Measurements from ENCODE around the gene PCED1A. TPM values are rescaled to one million over a fixed set of nuclear protein-coding genes. Genes with fewer than 3 reads are reported as not detected.
"Not testable (repeated sequence)": the region's sequence is repeated elsewhere in the genome, so short reads cannot be mapped to it uniquely, and the experiment has no call there.

The PCED1A gene
- total RNA-seq, 1 donor from 2014 or later, result 40.4 TPM

- intact Hi-C loops (cut with DNase I), result no loop called here
- no peak for ATAC-seq
Observed at GRCh38 chr20:2835331-2835796, 5.1 kb downstream of the PCED1A start.

GRCh38 chr20:2834401-2835110, 5.9 kb downstream of the PCED1A start:
- intact Hi-C loops (cut with DNase I), result no loop called here
- ATAC-seq (no peak), DNase-seq (ENCODE audit: low spot score) (no peak)

More at GRCh38 chr20:2835331-2835796, 5.1 kb downstream of the PCED1A start:
- DNase-seq (ENCODE audit: low spot score), result no peak

- ATAC-seq, result no peak
- no peak for DNase-seq (ENCODE audit: low spot score)
- intact Hi-C loops (cut with DNase I), result no loop called here
Observed at GRCh38 chr20:2833761-2834160, 6.7 kb downstream of the PCED1A start.

GRCh38 chr20:2831206-2831605, 9.2 kb downstream of the PCED1A start:
- DNase-seq (ENCODE audit: low spot score); intact Hi-C loops (cut with DNase I); ATAC-seq: not testable (repeated sequence)

GRCh38 chr20:2829376-2829775, 11.1 kb downstream of the PCED1A start:
- no peak for DNase-seq (ENCODE audit: low spot score)
- intact Hi-C loops (cut with DNase I), result no loop called here
- no peak for ATAC-seq

- intact Hi-C loops (cut with DNase I), result no loop called here
- no peak for ATAC-seq
- DNase-seq (ENCODE audit: low spot score), result no peak
Observed at GRCh38 chr20:2826655-2827054, 13.8 kb downstream of the PCED1A start.

GRCh38 chr20:2825761-2826160, 14.7 kb downstream of the PCED1A start:
- no peak for DNase-seq (ENCODE audit: low spot score)
- intact Hi-C loops (cut with DNase I), result no loop called here
- no peak for ATAC-seq

- DNase-seq (ENCODE audit: low spot score), result no peak
- ATAC-seq, result peak; percentile 69
- intact Hi-C loops (cut with DNase I), result no loop called here
Observed at GRCh38 chr20:2822073-2822472, 18.4 kb downstream of the PCED1A start.

GRCh38 chr20:2820896-2821869, 19.3 kb downstream of the PCED1A start:
- no peak for DNase-seq (ENCODE audit: low spot score)
- peak; percentile 17 for ATAC-seq
- intact Hi-C loops (cut with DNase I), result no loop called here

- ATAC-seq, result no peak
- no peak for DNase-seq (ENCODE audit: low spot score)
- intact Hi-C loops (cut with DNase I), result no loop called here
Observed at GRCh38 chr20:2820084-2820895, 20.2 kb downstream of the PCED1A start.

- peak; percentile 70 for ATAC-seq
Observed at GRCh38 chr20:2817891-2818595, 22.4 kb downstream of the PCED1A start.

GRCh38 chr20:2817341-2817726, 23.1 kb downstream of the PCED1A start:
- no peak for DNase-seq (ENCODE audit: low spot score)
- intact Hi-C loops (cut with DNase I), result no loop called here
- ATAC-seq, result no peak

More at GRCh38 chr20:2817891-2818595, 22.4 kb downstream of the PCED1A start:
- no peak for DNase-seq (ENCODE audit: low spot score)
- intact Hi-C loops (cut with DNase I), result no loop called here

- no peak for DNase-seq (ENCODE audit: low spot score)
- intact Hi-C loops (cut with DNase I), result no loop called here
- ATAC-seq, result no peak
Observed at GRCh38 chr20:2816583-2817340, 23.7 kb downstream of the PCED1A start.

GRCh38 chr20:2816030-2816582, 24.3 kb downstream of the PCED1A start, which contains the start of gene TMEM239:
TMEM239 (plus strand) TSS chr20:2816364; CDS start chr20:2816555, 191 bp downstream.
- ATAC-seq, result no peak
- intact Hi-C loops (cut with DNase I), result no loop called here
- DNase-seq (ENCODE audit: low spot score), result no peak

GRCh38 chr20:2815242-2815900, 25.1 kb downstream of the PCED1A start:
- ATAC-seq, result no peak
- intact Hi-C loops (cut with DNase I), result no loop called here
- no peak for DNase-seq (ENCODE audit: low spot score)

- intact Hi-C loops (cut with DNase I), result no loop called here
- ATAC-seq (peak; percentile 81), DNase-seq (ENCODE audit: low spot score) (no peak)
Observed at GRCh38 chr20:2814587-2815051, 25.8 kb downstream of the PCED1A start, which contains the start of gene C20orf141. C20orf141 (plus strand) TSS chr20:2814987; CDS start chr20:2815185, 198 bp downstream.

GRCh38 chr20:2814076-2814475, 26.4 kb downstream of the PCED1A start:
- intact Hi-C loops (cut with DNase I), result no loop called here
- DNase-seq (ENCODE audit: low spot score), result no peak
- ATAC-seq, result no peak

Measured in sciatic nerve (tissue), 2 donors.